Stimulated activated CD4-positive, alpha-beta T cell treated with anti-CD3 and anti-CD28 coated beads, Interleukin-2, amount 100 ng/mL, for 4 hours (primary cell): ENCODE data around the gene HLA-DRA.
"Not testable (repeated sequence)": the region's sequence is repeated elsewhere in the genome, so short reads cannot be mapped to it uniquely, and the experiment has no call there.

ENCODE experiments used
- DNase-seq: peaks from one replicate; pipeline ENCODE4 v3.0.0-alpha.2; 2020; ENCODE audit warnings: low read depth

The HLA-DRA gene

GRCh38 chr6:32431142-32431541, 8.5 kb upstream of the HLA-DRA start:
- DNase-seq, result no peak

GRCh38 chr6:32432050-32432450, 7.6 kb upstream of the HLA-DRA start:
- DNase-seq, result no peak

- DNase-seq, result not testable (repeated sequence)
Observed at GRCh38 chr6:32433950-32434349, 5.7 kb upstream of the HLA-DRA start.

- DNase-seq, result no peak
Observed at GRCh38 chr6:32436186-32436585, 3.5 kb upstream of the HLA-DRA start.

GRCh38 chr6:32436995-32437836, 2.5 kb upstream of the HLA-DRA start:
- DNase-seq, result no peak

GRCh38 chr6:32439139-32439538, 548 bp upstream of the HLA-DRA start:
- no peak for DNase-seq

GRCh38 chr6:32442243-32442667, 2.6 kb downstream of the HLA-DRA start:
- no peak for DNase-seq

- no peak for DNase-seq
Observed at GRCh38 chr6:32442977-32443552, 3.4 kb downstream of the HLA-DRA start.

GRCh38 chr6:32444433-32444832, 4.7 kb downstream of the HLA-DRA start:
- no peak for DNase-seq

- DNase-seq, result no peak
Observed at GRCh38 chr6:32445321-32445854, 5.7 kb downstream of the HLA-DRA start.

GRCh38 chr6:32447932-32448331, 8.2 kb downstream of the HLA-DRA start:
- DNase-seq, result no peak

GRCh38 chr6:32449088-32449736, 9.5 kb downstream of the HLA-DRA start:
- no peak for DNase-seq

- DNase-seq, result no peak
Observed at GRCh38 chr6:32457054-32457453, 17.4 kb downstream of the HLA-DRA start.

GRCh38 chr6:32459781-32460424, 20.2 kb downstream of the HLA-DRA start:
- no peak for DNase-seq

GRCh38 chr6:32460528-32460927, 20.8 kb downstream of the HLA-DRA start:
- DNase-seq, result no peak

- DNase-seq, result no peak
Observed at GRCh38 chr6:32461493-32461892, 21.8 kb downstream of the HLA-DRA start.

GRCh38 chr6:32462609-32463008, 22.9 kb downstream of the HLA-DRA start:
- DNase-seq, result no peak

GRCh38 chr6:32467743-32468503, 28.2 kb downstream of the HLA-DRA start:
- not testable (repeated sequence) for DNase-seq

GRCh38 chr6:32472781-32473375, 33.2 kb downstream of the HLA-DRA start:
- no peak for DNase-seq

GRCh38 chr6:32473376-32474348, 34.0 kb downstream of the HLA-DRA start:
- not testable (repeated sequence) for DNase-seq
